Measurements from ENCODE around the gene GID8.

Gene GID8

GRCh38 chr20:62967149-62967501, 29.2 kb downstream of the GID8 start:
- TF ChIP-seq CTCF (conservative IDR thresholded peaks at IDR 0.05) = no peak
- H3K27ac ChIP-seq = no peak overlapping the region

GRCh38 chr20:62967628-62968351, 29.8 kb downstream of the GID8 start:
- H3K27ac ChIP-seq = no peak overlapping the region
- no peak for TF ChIP-seq CTCF (conservative IDR thresholded peaks at IDR 0.05)

DNA sequence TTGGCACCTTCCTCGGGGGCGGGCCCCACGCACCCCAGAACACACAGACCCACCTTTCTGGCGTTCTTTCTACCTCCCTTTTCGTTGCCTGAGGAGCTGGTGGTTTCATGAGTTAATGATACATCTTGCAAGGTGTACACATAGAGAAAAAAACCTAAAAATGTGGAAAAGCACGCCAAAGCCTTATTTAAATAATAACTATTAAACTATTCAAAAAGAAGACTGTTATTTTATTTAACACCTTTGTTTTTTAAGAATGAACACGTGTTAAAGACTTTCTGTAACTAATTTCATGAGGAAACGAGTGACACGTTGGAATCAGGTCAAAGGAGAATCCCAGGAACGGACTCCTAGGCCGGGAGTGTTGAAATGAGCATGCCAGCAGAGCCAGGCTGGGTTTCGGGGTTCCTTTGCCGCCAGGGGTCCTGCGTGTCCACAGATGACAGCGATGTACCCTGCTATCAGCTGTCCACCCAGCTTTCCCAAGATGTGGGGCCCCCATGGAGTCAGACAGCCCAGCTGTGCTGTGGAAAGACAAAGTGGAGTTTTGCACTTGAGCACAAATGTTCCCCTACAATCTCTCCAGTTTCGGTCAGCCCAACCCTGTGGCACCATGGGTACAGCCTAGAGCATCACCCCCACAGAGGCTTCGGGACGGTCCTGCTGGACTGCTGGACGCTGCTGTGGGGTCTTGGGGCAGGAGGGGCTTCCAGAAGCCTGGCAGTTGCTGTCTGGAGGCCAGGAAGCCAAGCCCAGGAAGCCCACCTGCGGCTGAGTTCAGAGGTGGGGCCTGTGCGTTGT, 30.6 kb downstream of the GID8 start:
- no peak for TF ChIP-seq CTCF (conservative IDR thresholded peaks at IDR 0.05)
- no peak overlapping the region for H3K27ac ChIP-seq

GRCh38 chr20:62969179-62969760, 31.3 kb downstream of the GID8 start:
- H3K27ac ChIP-seq = no peak overlapping the region
- no peak for TF ChIP-seq CTCF (conservative IDR thresholded peaks at IDR 0.05)

DNA sequence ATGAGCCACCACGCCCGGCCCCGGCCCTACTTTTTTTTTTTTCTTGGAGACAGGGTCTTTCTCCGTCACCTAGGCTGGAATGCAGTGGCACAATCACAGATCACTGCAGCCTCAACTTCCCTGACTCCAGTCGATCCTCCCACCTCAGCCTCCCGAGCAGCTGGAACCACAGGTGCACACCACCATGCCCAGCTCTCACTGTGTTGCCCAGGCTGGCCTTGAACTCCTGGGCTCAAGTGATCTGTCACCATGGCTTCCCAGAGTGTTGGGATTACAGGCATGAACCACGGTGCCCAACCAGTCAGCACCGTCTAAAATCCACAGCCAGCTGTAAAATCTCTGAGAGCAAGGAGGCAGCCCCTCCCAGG, 32.0 kb downstream of the GID8 start:
- TF ChIP-seq CTCF (conservative IDR thresholded peaks at IDR 0.05) = no peak
- no peak overlapping the region for H3K27ac ChIP-seq

DNA sequence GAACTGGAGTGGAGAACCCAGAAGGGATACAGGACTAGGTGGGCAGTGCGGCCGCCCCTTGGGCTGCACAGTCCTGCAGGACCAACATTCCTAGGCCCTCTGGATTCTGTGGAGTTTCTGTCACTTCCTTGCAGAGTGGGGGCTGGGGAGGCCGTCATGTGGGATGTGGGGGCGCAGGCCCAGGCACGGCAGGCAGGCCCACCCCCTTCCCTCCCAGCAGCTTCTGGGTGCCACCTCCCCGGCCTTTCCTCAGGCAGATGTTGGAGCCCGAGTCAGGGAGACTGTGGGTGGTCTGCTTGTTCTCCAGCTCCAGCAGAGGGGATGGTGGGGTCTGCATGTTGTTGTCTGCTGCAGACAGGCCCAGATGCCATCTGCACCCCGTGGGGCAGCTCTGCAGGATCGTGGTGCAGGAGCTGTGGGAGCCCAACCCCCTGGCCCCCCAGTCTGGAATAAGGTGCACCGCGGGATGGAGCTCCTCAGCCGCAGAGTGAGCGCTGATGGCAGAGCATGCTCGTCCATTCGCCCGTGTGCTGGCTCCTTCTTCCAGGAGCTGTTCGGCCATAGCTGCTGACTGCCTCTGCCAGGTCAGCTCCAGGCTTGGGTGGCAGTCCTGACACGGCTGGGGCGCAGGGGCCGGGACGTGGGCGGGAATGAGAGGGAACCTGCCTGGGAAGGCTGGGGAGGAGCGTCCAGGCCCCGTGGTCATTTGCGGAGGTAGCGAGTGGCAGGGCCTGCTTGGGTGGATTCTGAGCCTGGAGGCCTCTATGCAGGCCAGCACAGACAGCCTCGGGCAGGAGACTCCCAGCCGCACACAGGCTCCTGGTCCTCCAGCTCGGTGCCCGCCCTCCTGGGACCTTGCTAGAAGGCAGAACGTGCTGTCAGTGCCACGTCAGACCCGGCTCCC, 32.6 kb downstream of the GID8 start:
- TF ChIP-seq CTCF (conservative IDR thresholded peaks at IDR 0.05) = no peak
- no peak overlapping the region for H3K27ac ChIP-seq
